ENCODE results near the gene MYO5A.
"Not testable (repeated sequence)": the region's sequence is repeated elsewhere in the genome, so short reads cannot be mapped to it uniquely, and the experiment has no call there.

MYO5A gene

DNA sequence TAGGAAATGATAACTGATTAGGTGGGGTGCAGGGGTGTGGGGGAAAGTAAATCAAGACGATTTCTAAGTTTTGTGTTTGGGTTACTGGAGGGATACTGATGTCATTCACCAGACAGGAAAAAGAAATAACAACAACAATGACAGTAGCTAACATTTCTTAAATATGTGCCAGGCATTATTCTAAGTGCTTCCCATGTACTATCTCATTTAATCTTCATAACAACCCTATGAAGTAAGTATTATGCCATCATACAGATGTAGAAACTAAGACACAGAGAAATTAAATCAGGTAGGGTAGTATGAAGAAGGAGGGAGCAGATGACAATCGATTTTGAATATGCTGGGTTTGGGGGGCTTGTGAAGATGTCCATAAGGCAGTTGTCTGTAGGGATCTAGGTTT lies 13.3 kb downstream of the MYO5A start:
- DNase-seq (ENCODE audit: low spot score), result no peak
- no peak for TF ChIP-seq CTCF (IDR thresholded peaks at IDR 0.05; ENCODE audit: borderline replicate concordance, control extremely low read depth, extremely low read depth, insufficient read depth, missing control alignments)
- in situ Hi-C loops (cut with MboI; ENCODE audit: low sequenced_read_pairs, unreplicated experiment), result no loop called here

GRCh38 chr15:52514482-52514881 lies 14.2 kb downstream of the MYO5A start:
- in situ Hi-C loops (cut with MboI; ENCODE audit: low sequenced_read_pairs, unreplicated experiment), result no loop called here
- TF ChIP-seq CTCF (IDR thresholded peaks at IDR 0.05; ENCODE audit: borderline replicate concordance, control extremely low read depth, extremely low read depth, insufficient read depth, missing control alignments), result no peak
- DNase-seq (ENCODE audit: low spot score), result no peak

- DNase-seq (ENCODE audit: low spot score); in situ Hi-C loops (cut with MboI; ENCODE audit: low sequenced_read_pairs, unreplicated experiment): not testable (repeated sequence)
Measured at GRCh38 chr15:52512869-52513268, 15.8 kb downstream of the MYO5A start.

- in situ Hi-C loops (cut with MboI; ENCODE audit: low sequenced_read_pairs, unreplicated experiment), result no loop called here
- no peak for DNase-seq (ENCODE audit: low spot score)
- no peak for TF ChIP-seq CTCF (IDR thresholded peaks at IDR 0.05; ENCODE audit: borderline replicate concordance, control extremely low read depth, extremely low read depth, insufficient read depth, missing control alignments)
Measured at GRCh38 chr15:52511084-52511483, 17.6 kb downstream of the MYO5A start.

GRCh38 chr15:52509500-52510245 lies 19.0 kb downstream of the MYO5A start:
- in situ Hi-C loops (cut with MboI; ENCODE audit: low sequenced_read_pairs, unreplicated experiment), result no loop called here
- TF ChIP-seq CTCF (IDR thresholded peaks at IDR 0.05; ENCODE audit: borderline replicate concordance, control extremely low read depth, extremely low read depth, insufficient read depth, missing control alignments), result no peak
- no peak for DNase-seq (ENCODE audit: low spot score)

DNA sequence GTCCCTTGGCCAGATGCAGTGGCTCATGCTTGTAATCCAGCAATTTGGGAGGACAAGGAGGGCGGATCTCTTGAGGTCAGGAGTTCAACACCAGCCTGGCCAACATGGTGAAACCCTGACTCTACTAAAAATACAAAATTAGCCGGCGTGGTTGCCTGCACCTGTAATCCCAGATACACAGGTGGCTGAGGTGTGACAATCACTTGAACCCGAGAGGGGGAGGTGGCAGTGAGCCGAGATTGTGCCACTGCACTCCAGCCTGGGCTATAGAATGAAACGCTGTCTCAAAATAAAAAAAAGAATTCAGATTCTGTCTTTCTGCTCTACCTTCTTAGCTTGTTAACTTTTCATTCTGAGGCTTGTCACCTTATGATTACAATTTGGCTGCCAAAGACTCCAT lies 22.1 kb downstream of the MYO5A start:
- in situ Hi-C loops (cut with MboI; ENCODE audit: low sequenced_read_pairs, unreplicated experiment), result no loop called here
- TF ChIP-seq CTCF (IDR thresholded peaks at IDR 0.05; ENCODE audit: borderline replicate concordance, control extremely low read depth, extremely low read depth, insufficient read depth, missing control alignments), result no peak
- no peak for DNase-seq (ENCODE audit: low spot score)

GRCh38 chr15:52505151-52505550 lies 23.5 kb downstream of the MYO5A start:
- no peak for DNase-seq (ENCODE audit: low spot score)
- TF ChIP-seq CTCF (IDR thresholded peaks at IDR 0.05; ENCODE audit: borderline replicate concordance, control extremely low read depth, extremely low read depth, insufficient read depth, missing control alignments), result no peak
- in situ Hi-C loops (cut with MboI; ENCODE audit: low sequenced_read_pairs, unreplicated experiment), result no loop called here
